ENCODE results near the gene TMEM151A.
"Not testable (repeated sequence)": the region's sequence is repeated elsewhere in the genome, so short reads cannot be mapped to it uniquely, and the experiment has no call there.

Gene TMEM151A

DNA sequence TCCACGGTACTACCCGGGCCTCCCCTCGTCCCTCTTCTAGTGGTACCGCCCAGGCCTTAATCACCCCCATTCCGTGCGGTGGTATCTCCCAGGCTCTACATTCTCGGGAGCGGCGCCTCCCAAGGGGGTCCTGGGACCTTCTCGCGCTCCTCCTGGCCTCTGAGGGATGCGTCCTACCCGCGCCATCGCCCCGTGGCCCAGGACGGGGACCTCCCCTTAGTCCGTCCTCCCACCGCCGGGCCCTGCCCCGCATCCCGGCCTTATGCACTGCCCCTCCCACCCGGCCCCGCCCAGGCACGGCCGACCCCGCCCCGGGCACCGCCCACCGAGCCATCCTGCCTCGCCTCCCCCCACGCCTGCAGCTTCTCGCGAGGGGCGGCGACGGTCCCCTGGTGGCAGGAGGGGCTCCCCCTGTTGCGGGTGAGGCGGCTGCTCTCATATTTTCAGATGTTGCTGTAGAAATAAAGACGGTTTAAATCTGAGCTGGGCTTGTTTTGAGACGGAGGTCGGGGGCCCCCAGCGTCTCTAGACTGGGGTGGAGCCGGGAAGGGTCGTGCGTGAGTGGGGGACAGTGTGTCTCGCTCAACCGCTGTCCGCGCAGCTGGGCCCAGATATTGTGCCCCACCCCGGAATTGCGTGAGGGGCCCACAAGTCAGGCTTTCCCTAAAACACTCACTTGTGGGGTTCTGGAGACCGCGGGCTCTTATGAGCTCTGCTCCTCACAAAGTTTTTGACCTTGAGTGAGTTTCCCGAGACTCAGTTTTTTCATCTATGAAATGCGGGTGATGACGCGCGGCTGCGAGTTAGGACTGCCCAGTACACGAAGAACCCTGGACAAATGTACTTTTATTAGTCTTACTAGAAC, 24.1 kb upstream of the TMEM151A start:
- no peak for FAIRE-seq

DNA sequence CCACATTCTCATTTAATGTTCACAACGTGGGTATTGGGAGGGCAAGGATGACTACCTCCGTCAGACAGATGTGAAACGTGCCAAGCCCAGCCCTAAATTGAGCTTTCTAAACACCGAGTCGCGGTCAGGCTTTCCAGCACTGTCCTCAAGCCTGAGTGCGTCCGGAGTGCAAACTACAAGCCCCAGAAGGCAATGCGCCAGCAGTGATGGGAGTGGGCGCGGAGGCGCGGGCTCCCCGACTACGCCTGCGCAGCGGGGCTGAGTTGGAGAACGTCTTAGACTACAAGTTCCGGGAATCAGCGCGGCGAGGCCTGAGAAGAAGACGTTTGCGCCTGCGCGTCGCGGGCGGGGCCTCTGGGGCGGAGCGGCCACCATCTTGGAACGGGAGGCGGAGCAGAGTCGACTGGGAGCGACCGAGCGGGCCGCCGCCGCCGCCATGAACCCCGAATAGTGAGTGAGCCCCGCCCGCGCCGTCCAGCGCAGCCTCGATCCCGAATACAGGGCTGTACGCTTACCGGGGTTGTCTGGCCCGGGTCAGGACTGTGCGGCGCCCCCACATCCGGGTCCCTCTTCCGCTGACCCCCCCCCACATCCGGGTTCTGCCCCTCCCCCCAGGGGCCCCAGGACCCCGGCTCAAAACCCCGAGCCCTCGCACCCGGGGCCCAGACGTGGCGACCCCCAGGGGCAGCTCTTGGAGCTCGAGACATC, 23.3 kb upstream of the TMEM151A start, which contains the start of gene RAB1B:
Gene RAB1B, plus strand, starts transcription at position 396 of the 708 bp plus-strand sequence. Its CDS starts 41 bp downstream, at position 437.
- FAIRE-seq = peak; percentile 90

DNA sequence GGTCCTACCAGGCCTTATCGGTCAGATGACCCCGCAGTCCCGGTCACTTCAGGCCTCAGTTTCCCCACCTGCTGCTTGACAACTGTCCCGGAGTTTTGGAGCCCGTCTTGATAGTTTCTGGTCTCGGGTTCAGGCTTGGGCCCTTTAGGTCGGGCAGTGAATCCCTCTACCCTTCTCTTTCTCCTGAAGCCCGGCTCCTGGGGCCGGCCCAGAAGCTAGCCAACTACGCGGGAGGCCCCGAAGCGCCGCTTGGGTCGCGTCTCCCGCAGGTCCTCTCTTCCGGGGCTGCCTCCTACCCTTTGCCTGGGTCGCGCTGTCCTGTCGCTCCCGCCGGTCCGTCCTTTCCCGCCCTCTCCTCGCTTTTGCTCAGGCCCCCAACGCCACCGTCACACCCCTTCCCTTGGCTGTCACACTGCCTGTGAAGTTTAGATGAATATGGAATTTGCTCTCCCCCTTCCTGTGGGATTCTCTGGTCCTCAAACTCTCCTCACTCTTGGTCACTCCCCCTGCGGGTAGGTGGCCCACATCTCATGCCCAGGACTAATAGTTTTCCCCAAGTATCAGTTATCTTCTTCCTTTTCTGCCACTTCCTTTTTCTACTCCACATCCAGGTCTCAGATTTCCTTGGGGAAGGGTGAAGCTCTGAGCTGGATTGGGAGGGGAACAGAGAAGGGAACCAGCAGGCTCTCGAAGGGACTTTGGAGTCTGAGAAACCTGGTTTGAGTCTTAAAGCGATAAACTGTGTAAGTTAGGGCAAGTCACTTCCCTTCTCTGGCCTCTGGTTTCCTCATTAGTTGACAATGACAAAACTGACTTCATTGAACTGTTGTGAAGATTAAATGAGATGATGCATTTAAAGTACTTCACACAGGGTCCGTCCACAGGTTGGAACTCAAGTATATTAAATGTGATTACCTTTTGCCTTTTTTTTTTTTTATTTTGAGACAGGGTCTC, 22.5 kb upstream of the TMEM151A start:
- FAIRE-seq = no peak

DNA sequence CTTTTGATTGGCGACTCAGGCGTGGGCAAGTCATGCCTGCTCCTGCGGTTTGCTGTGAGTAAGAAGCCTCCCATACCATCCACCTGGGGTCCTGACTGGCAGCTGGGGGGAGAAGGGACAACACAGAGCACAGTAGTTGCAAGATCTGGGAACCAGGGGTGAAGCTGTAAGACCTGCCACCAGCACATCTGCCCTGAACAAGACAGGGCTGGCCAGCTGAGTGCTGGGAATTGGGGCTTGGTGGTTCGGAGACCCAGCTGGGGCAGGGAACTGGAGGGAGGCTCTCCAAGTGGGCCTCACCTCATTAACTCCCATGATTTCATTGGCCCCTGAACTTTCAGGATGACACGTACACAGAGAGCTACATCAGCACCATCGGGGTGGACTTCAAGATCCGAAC, 19.9 kb upstream of the TMEM151A start:
- FAIRE-seq = no peak

DNA sequence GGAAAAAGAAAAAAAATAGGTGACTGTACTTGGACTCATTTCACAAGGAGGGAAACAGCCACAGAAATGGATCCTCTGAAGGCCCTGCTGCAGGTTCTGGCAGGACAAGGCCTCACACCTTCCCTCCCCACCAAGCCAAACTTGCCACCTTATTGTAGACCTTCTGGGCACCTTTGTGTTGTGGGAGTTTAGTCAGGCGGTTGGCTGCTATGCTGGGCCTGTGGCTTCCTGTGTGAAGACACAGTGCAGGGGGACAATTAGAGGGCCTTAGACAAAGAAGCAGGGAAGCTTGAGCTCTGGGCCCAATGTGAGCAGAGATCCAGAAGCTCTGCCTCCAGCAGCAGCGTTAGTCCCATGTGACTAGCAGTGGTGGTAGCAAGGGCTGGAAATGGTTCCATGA, 19.1 kb upstream of the TMEM151A start:
- FAIRE-seq = no peak

DNA sequence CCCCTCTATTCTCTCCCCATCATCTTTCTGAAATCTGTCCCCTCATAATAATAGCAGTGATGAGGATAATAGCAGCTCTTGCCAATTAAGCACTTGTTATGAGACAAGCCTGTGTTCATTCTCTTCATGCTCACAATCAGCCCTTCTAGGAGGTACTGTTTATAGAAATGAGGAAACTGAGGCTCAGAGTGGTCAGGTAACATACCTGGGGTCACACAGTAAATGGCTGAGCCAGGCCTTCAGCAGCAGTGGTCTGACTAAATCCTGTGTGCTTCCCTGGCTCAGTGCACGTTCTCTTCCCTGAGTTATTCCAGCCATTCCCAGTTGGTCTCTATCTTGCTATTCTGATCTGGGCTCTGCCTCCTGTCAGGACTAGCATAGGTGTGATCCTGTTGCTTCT, 17.5 kb upstream of the TMEM151A start:
- no peak for FAIRE-seq

DNA sequence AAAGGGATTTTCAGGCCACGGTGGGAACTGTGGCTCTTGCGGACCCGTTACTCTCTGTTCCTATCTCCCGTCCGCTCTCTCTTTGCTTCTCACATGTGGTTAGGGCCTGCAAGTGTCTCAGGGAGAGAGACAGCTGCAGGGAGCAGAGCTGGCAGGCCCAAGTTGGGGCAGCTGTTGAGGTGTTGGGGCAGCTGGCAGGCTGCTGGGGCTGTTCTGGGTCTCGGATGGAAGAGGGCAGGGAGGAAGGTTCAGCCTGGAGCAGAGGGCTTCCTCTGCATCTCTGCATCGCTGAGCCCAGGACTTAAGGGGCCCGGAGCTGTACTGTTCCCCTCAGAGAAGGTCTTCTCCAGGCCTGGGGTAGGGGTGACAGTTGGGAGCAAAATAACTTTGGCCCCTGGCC, 16.3 kb upstream of the TMEM151A start:
- no peak for FAIRE-seq

DNA sequence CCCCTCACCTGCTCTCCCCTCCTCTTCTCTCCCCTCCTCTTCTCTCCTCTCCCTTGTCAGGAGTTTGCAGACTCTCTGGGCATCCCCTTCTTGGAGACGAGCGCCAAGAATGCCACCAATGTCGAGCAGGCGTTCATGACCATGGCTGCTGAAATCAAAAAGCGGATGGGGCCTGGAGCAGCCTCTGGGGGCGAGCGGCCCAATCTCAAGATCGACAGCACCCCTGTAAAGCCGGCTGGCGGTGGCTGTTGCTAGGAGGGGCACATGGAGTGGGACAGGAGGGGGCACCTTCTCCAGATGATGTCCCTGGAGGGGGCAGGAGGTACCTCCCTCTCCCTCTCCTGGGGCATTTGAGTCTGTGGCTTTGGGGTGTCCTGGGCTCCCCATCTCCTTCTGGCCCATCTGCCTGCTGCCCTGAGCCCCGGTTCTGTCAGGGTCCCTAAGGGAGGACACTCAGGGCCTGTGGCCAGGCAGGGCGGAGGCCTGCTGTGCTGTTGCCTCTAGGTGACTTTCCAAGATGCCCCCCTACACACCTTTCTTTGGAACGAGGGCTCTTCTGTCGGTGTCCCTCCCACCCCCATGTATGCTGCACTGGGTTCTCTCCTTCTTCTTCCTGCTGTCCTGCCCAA, 15.6 kb upstream of the TMEM151A start:
- no peak for FAIRE-seq

DNA sequence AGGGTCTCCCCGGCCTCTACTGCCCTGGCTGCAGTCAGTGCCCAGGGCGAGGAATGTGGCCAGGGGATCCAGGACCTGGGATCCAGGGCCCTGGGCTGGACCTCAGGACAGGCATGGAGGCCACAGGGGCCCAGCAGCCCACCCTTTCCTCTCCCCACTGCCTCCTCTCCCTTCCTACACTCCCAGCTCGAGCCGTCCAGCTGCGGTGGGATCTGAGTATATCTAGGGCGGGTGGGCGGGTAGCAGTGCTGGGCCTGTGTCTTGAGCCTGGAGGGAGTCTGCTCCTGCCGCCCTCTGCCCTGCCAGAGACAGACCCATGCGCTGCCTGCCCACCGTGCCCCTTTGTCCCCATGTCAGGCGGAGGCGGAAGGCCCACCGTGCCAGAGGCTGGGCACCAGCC, 15.1 kb upstream of the TMEM151A start:
- not testable (repeated sequence) for FAIRE-seq

DNA sequence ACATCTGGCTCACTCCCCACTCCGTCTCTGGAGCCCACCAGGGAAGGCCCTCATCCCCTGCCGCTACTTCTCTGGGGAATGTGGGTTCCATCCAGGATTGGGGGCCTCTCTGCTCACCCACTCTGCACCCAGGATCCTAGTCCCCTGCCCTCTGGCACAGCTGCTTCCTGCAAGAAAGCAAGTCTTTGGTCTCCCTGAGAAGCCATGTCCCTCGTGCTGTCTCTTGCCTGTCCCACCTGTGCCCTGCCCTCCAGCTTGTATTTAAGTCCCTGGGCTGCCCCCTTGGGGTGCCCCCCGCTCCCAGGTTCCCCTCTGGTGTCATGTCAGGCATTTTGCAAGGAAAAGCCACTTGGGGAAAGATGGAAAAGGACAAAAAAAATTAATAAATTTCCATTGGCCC, 14.6 kb upstream of the TMEM151A start:
- FAIRE-seq = not testable (repeated sequence)

DNA sequence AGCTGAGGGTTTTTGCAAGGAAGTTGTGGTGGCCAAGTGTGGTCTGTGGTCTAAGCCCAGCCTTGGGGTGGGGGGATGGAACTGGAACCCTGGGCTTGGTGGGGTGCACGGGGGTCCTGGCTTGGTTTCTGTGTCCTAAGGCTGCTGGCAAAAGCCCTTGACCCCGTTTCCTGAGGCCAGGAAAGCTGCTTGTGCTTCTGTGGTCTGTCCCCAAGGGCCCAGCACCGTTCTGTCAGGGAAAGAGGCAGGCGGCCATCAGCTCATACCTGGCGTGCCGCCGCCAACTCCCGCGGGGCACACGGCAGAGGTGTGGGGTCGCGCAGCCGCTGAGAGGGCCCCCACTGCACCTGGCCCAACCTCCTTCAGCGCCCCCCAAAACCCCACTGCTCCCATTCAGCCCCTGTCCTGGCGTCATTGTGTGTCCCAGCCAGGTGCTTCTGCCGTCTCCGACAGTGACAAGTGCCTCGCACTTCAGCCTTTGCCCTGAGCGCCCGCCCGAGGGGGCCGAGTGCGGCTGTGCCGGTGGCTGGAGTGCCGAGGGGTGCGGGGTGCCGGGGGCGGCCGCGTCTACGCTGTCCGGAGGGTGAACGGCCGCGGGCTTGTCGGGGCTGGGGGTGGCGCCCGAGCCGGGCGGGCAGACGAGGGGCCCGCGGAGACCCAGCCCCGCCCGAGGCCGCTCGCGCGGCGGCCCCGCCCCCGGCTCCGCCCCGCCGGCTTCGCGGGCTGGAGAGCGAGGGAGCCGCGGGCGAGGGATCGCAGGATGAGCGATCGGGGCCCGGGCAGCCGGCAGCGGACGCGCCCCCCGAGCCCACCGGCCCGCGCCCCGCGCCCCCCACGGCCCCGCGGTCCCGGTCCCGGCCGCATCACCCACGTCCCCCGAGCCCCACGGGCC, 14.0 kb upstream of the TMEM151A start, which contains the start of gene CNIH2:
Gene CNIH2, plus strand, starts transcription at position 705 of the 892 bp plus-strand sequence. CDS start 282 bp downstream, outside the sequence.
- FAIRE-seq = no peak

DNA sequence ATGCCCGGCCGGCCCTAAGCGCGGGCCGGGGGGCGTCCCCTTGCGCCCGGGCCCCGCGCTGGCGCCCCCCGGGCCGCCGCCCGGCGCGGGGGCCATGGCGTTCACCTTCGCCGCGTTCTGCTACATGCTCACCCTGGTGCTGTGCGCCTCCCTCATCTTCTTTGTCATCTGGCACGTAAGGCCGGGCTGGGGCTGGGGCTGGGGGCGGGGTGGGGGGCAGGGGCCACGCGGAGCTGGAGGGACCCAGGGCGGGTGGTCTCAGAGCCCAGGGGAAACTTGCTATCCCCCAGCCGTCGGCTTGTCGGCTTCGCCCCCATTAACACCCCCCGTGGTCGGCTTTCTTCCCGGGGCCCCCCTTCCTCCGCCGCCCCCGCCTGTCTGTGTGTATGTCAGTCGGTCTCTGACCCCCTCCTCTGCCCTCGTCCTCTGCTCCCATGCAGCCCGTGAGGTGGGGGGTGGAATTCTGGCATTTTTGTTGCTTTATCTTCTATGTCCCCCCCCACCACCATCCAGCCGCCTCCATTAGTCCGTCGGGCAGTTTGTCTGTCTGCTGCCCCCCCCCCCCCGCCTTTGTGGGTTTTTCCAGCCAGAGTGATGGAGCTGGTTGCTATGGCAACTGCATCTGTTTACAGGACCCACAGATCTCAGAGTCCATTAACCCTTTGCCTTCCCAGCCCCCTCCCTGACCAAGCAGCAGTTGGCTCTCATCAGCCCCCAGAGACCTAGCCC, 13.2 kb upstream of the TMEM151A start:
- no peak for FAIRE-seq

DNA sequence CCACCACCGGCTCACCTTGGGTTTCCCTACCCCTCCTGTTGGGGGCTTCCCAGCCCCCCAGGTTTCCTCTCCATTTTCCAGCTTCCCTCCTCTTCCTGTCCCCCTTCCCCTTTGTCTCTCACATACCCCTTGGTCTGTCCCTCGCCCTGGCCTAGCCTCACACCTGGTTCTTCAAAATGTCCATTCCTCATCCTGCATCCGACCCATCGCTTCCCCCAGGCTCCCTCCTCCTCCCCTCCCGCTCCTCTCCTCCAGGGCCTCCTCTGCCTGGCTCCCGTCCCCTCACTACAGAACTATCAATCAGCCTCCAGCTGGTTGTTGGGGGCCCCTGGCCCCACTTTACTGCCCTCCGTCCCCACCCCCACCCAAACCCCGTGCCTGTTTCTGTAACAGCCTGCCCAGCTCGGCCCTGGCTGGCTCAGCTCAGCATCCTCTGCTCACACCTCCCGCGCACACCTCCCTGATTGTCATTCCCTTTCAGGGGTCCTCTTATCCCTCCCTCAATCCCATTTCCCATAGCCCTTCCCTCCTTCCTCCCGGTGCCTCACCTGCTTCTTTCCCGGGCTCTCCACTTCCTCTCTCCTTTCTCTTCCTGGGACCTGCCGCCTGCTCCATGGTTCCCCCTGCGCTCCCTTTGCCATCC, 12.5 kb upstream of the TMEM151A start:
- FAIRE-seq = no peak

DNA sequence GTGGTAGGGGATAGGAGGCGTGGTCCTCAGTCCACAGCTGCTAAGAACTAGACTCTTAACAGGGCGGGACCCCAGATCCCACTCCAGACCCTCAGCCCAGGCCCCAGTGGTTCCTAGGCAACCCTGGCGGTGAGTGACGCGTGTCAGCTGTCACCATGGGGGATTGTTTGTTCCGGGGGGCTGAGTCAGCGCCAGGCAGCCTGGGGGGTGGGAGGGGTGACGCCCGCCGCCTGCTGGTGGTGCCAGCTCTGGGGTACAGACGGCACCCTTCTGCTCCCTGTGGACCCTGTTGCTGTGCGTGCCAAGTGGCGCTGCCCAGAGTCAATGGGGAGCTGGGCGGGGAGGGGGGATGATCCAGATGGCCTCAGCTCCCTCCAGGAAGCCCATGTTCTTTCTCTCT, 11.3 kb upstream of the TMEM151A start:
- FAIRE-seq = no peak

DNA sequence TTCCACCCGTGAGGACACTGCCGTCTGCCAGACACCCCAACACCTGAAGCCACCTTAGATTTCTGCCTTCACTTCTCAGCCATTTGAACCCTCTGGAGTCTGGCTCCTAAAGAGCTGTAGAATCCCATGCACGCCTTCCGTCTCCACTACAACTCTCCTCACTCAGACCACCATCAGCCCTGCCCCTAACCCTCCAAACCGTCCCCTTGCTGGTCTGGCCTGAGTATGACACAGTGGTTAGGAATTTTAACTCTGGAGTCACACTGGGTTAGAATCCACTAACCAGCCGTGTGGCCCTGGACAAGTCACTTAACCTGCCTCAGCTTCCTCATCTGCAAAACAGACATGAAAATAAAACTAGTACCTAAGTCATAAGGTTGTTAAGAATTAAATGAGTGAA, 10.7 kb upstream of the TMEM151A start:
- FAIRE-seq = no peak

DNA sequence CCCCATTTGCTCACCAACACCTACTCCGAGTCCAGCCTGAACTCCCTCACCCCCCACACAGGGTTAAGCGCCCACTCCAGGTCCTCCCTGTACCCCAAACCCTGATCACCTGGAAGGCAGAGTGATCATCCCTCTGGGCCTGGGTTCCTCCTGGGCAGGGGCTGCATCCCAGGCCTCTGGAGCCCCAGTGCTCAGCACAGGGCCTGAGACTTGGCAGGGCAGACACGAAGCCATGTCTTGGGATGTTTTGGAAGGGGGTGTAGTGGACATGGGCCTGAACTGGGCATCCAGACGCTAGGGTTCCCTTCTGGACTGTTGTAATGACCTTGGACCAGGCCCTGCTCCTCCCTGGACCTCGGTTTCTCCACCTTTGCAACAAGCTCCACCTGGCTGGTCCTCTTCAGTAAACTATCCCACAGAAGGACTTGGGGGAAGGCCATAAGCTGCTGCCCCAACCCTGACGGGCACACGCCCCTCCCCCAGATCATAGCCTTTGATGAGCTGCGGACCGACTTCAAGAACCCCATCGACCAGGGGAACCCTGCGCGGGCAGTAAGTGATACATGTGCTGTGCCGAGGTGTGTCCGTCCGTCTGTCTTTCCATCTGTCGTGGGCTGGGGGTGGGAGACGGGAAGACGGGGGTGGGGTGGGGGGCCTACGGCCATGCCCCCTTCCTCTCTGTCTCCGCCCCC, 9.8 kb upstream of the TMEM151A start:
- FAIRE-seq = no peak

DNA sequence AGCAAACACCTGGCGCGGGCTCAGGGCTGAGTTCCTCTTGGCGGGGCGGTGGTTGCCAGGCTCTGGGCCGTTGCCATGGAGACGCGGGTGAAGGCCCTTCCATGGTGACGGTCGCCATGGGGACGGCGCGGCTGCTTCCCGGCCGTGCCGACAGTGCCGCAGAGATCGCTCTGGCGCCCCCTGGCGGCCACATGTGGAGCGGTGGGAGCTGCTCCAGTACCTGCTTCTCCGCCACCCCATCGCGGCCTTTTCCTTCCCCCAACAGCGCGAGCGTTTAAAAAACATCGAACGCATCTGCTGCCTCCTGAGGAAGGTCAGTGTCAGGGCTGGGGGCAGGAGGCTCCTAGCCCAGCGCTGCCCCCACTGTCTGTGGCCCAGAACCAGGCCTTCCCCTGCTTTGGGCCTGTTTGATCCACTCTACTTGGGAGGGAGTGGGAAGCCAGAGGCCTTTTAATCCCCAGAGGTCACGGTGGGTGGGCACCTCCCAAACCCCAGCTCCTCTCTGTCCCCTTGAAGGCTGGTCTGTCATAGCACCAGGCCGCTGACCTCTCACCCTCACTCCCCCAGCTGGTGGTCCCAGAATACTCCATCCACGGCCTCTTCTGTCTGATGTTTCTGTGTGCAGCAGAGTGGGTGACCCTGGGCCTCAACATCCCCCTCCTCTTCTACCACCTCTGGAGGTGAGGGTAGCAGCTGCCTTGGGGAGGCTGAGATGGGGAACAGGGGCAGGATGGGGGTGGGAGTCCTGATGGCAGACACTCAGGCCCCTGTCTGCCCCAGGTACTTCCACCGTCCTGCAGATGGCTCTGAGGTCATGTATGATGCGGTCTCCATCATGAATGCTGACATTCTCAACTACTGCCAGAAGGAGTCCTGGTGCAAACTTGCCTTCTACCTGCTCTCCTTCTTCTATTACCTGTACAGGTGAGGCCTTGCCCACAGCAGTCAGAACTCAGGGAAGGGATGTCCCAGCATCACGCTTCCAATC, 8.9 kb upstream of the TMEM151A start:
- peak; percentile 45 for FAIRE-seq

All from endometrium (tissue), 2 donors.